Body of pancreas (tissue), 4 donors: Measurements from ENCODE around the gene CNNM4. TPM values are rescaled to one million over a fixed set of nuclear protein-coding genes. Genes with fewer than 3 reads are reported as not detected.

Experiments
- ATAC-seq: fragments of 150-250 bp; one replicate; pipeline ENCODE4 v1.9.1; 2016
- DNase-seq, 4 donors: peaks; one replicate each; pipeline ENCODE4 v3.0.0-alpha.2; 2019
- H3K27ac ChIP-seq, 4 donors: fragments of 200-600 bp; sonication (generic); 1 replicate in 3 of 4; 2 replicates in 1 of 4; pipeline versions ENCODE4 v1.5.1 to v1.6.1; 2016 to 2019; ENCODE audit warnings: mild to moderate bottlenecking in 1 of 4, mixed read lengths in 1 of 4, moderate library complexity in 1 of 4
- H3K27me3 ChIP-seq, 2 donors: fragments of 200-600 bp; sonication (generic); one replicate each; pipeline ENCODE4 v1.6.0; 2016; ENCODE audit warnings: mild to moderate bottlenecking in 1 of 2
- H3K36me3 ChIP-seq, 2 donors: fragments of 200-600 bp; sonication (generic); replicated peaks in 1 of 2; 2 replicates each; pipeline ENCODE4 v1.5.1; 2016; ENCODE audit warnings: low read depth in 2 of 2; ENCODE audit not compliant: insufficient read depth in 1 of 2
- H3K4me1 ChIP-seq: fragments of 200-600 bp; sonication (generic); one replicate; pipeline ENCODE4 v1.6.0; 2016
- H3K4me3 ChIP-seq, 2 donors: fragments of 200-600 bp; sonication (generic); 1 replicate in 1 of 2; 2 replicates in 1 of 2; pipeline ENCODE4 v1.5.1; 2016 to 2019
- H3K9me3 ChIP-seq, 3 donors: fragments of 200-600 bp; sonication (generic); 1 replicate in 2 of 3; 2 replicates in 1 of 3; pipeline ENCODE4 v1.5.1; 2016
- POLR2A ChIP-seq, 3 donors: fragments of 450-650 bp; IDR thresholded peaks; one replicate each; pipeline ENCODE4 v1.6.1; 2016; ENCODE audit warnings: antibody characterized with exemption in 3 of 3, mild to moderate bottlenecking in 2 of 3
- WGBS, 2 donors: methylation state at CpG; one replicate each; pipeline ENCODE4 v1.1.5; 2017; 5-methylcytosine and 5-hydroxymethylcytosine counted together
- intact Hi-C: fragments of 100-400 bp; cut with DNase I; formaldehyde crosslinking; loops from one replicate; pipeline ENCODE4 v1.15.1; 2023
- total RNA-seq, 2 donors: library from RNA; depleted of rRNA; stranded (reverse); fragments of >200 nt; gene quantifications; one replicate each; pipeline ENCODE4 v1.1.0, GENCODE V29; 2016
- TF ChIP-seq, protein P1 (sequence below), 7 experiments: fragments of 450-650 bp in 4 of 7; fragments of 200-600 bp in 3 of 7; sonication (generic) in 3 of 7; IDR thresholded peaks; one replicate each; pipeline ENCODE4 v1.5.1; 2016 to 2019; ENCODE audit warnings: antibody characterized with exemption in 7 of 7

CNNM4 gene
- total RNA-seq, 2 donors from 2014 or later: 4.3 to 7.8 TPM

DNA sequence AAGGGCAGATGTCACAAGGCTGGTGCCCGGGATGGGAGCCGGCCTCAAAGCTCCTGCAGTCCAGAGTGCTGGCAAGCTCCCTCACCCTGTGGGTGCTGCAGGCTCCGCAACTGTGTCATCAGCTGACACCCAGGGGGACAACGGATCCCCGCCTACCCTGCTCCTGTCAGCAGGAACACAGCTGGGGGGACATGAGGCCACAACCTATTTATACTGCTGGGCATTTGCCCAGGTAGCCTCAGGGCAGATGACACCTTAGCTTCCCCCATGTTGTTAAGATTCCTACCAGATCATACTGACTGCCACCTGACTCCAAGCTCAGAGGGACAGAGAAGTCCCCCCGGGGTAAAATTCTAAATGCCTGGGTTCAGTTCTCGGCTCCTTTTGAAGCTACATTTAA, 81.9 kb downstream of the CNNM4 start:
- no peaks in the 10 kb centered on the region for H3K9me3 ChIP-seq
- no peaks in the 10 kb centered on the region for H3K4me1 ChIP-seq
- no peaks in the 10 kb centered on the region for H3K27me3 ChIP-seq
- H3K36me3 ChIP-seq: no peaks in the 10 kb centered on the region
- 66 to 80% methylated on average over 5 to 7 of the region's 7 CpGs for WGBS, 2 donors
- no peak overlapping the region for H3K27ac ChIP-seq
- H3K4me3 ChIP-seq: no peak overlapping the region
- intact Hi-C loops: no loop called here
- TF ChIP-seq, protein P1, sequence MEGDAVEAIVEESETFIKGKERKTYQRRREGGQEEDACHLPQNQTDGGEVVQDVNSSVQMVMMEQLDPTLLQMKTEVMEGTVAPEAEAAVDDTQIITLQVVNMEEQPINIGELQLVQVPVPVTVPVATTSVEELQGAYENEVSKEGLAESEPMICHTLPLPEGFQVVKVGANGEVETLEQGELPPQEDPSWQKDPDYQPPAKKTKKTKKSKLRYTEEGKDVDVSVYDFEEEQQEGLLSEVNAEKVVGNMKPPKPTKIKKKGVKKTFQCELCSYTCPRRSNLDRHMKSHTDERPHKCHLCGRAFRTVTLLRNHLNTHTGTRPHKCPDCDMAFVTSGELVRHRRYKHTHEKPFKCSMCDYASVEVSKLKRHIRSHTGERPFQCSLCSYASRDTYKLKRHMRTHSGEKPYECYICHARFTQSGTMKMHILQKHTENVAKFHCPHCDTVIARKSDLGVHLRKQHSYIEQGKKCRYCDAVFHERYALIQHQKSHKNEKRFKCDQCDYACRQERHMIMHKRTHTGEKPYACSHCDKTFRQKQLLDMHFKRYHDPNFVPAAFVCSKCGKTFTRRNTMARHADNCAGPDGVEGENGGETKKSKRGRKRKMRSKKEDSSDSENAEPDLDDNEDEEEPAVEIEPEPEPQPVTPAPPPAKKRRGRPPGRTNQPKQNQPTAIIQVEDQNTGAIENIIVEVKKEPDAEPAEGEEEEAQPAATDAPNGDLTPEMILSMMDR (IDR thresholded peaks at IDR 0.05): no peak
- TF ChIP-seq POLR2A (IDR thresholded peaks at IDR 0.05): peak in 2 of 3 donors; percentile 15 to 17
- DNase-seq: peak in 2 of 4 donors; percentile 43 to 49
- no peak for ATAC-seq

DNA sequence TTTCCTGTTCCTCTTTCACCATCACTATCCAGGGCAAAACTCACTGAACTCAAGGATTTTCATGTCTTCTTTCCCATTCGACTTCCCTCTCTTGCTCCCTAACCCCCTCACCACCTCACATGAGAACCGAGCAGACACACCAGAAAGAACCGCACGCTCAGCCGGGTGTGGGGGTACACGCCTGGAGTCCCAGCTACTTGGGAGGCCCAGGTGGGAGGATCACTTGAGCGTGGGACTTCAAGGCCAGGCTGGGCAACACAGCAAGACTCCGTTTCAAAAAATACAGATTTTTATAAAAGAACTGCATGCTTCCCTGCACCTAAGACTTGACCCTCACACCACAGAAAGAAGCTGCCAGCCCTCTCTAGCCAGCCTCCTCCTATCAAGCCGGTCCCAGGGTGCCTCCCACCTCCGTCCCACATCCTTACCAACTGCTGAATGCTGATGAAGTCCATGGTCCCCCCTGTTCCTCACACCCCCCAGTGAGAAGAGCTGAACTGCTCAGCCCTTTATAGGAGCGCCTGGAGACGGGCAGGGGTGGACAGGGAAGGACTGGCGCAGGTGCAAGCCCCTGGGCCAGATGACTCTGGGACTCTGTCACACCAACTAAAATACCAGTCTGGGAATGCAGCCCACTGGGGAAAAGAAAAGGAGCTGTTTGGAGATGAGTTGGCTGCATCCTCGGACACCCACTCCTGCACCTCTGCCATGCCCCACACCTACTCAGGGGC, 83.0 kb downstream of the CNNM4 start, which contains the start of gene ANKRD23:
TSS of gene ANKRD23 (minus strand) at position 484 of the 731 bp plus-strand sequence. CDS start at position 455, 29 bp downstream.
- TF ChIP-seq, protein P1 (IDR thresholded peaks at IDR 0.05): no peak
- TF ChIP-seq POLR2A (IDR thresholded peaks at IDR 0.05): no peak
- Histone ChIP-seq H3K36me3 (peaks cover 0 to 2% of the 10 kb centered on the region in 2 donors), H3K27ac (no peak within 1 kb of the TSS), H3K4me1 (no peaks in the 10 kb centered on the region), H3K9me3 (no peaks in the 10 kb centered on the region), H3K27me3 (no peaks in the 10 kb centered on the region), H3K4me3 (no peak within 1 kb of the TSS)
- no peak for ATAC-seq
- 91 to 94% methylated on average over 12 to 14 of the region's 14 CpGs for WGBS, 2 donors
- intact Hi-C loops: no loop called here
- no peak for DNase-seq

DNA sequence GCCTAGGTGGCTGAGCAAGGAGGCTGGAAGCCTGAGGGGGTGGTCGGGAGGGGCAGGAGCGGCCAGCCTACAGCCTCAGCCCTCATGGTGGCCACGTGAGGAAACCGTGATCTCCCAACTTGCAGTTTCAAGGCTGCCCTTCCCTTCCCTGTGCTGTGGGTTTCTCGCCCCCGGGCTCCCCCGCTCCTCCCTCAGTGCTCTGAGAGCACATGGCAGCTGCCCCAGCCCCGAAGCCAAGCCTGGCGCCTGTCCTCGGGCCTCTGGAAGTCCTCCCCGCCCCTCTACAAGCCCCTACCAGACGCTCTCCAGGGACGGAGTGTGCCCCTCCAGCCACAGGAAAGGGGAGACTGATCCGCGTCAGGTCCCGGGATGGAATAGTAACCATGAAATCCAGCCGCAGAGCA, 83.7 kb downstream of the CNNM4 start:
- H3K9me3 ChIP-seq: no peaks in the 10 kb centered on the region
- DNase-seq (no peak), ATAC-seq (no peak)
- H3K36me3 ChIP-seq: peaks cover 0 to 2% of the 10 kb centered on the region in 2 donors
- H3K27me3 ChIP-seq: no peaks in the 10 kb centered on the region
- H3K27ac ChIP-seq: no peak overlapping the region
- 91 to 100% methylated on average over 2 to 13 of the region's 17 CpGs for WGBS, 2 donors
- no peaks in the 10 kb centered on the region for H3K4me1 ChIP-seq
- H3K4me3 ChIP-seq: no peak overlapping the region
- TF ChIP-seq POLR2A (IDR thresholded peaks at IDR 0.05): no peak
- TF ChIP-seq, protein P1 (IDR thresholded peaks at IDR 0.05): no peak
- intact Hi-C loops: no loop called here

DNA sequence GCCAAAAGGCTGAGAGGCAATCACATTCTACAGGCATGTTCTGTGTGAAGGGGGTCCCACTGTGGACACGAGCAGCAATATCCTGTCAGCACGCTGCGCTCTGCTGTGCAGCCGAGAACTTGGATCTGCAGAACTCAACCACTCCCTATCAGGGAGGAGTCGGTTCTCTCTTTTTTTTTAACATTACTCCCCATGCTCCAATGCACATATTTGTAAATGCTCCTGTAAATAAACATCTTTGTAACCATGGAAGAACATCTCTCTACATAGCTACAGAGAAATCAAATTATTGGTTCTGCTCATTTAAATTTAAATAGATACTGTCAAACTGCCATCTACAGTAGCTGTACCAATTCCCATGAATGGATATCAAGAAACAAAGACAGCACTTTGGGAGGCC, 86.1 kb downstream of the CNNM4 start:
- TF ChIP-seq, protein P1 (IDR thresholded peaks at IDR 0.05): no peak
- no peak for TF ChIP-seq POLR2A (IDR thresholded peaks at IDR 0.05)
- no peak overlapping the region for H3K4me3 ChIP-seq
- WGBS, 2 donors: 91 to 95% methylated on average over 5 of the region's 5 CpGs
- DNase-seq (no peak), ATAC-seq (no peak)
- no peaks in the 10 kb centered on the region for H3K4me1 ChIP-seq
- no peak overlapping the region for H3K27ac ChIP-seq
- no peaks in the 10 kb centered on the region for H3K9me3 ChIP-seq
- H3K36me3 ChIP-seq: peaks cover 0 to 5% of the 10 kb centered on the region in 2 donors
- intact Hi-C loops: no loop called here
- H3K27me3 ChIP-seq: no peaks in the 10 kb centered on the region

DNA sequence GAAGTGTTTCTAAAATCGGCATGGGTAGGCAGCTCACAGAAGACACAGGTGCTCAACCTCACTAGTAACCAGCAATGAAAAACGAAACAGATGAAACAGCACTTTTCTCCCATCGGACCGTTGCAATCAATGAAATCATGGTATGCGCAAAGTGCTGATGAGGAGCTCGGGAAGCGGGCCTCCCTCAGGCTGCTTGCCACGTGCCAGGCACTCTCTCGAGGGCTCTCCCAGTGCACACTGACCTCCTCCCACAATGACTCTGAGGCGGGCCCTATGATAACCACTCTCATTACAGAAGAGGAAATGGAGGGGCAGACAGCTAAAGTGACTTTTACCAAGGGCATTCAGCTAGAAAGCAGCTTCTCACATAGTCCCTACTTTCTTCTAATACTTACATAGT, 86.9 kb downstream of the CNNM4 start:
- no peaks in the 10 kb centered on the region for H3K9me3 ChIP-seq
- no peak for TF ChIP-seq POLR2A (IDR thresholded peaks at IDR 0.05)
- TF ChIP-seq, protein P1 (IDR thresholded peaks at IDR 0.05): no peak
- intact Hi-C loops: no loop called here
- no peaks in the 10 kb centered on the region for H3K4me1 ChIP-seq
- no peak overlapping the region for H3K27ac ChIP-seq
- H3K4me3 ChIP-seq: no peak overlapping the region
- DNase-seq (no peak), ATAC-seq (no peak)
- H3K36me3 ChIP-seq: peaks cover 0 to 5% of the 10 kb centered on the region in 2 donors
- WGBS, 2 donors: 81 to 88% methylated on average over 10 of the region's 10 CpGs
- no peaks in the 10 kb centered on the region for H3K27me3 ChIP-seq
